H9 (cell line): Measurements from ENCODE around the gene EVI2A. TPM values are rescaled to one million over a fixed set of nuclear protein-coding genes. Genes with fewer than 3 reads are reported as not detected.

Source experiments
- DNase-seq: peaks from one replicate; pipeline ENCODE4 v3.0.0-alpha.2; 2017
- H2AFZ ChIP-seq: one replicate; pipeline ENCODE4 v1.6.1; 2013; ENCODE audit warnings: mild to moderate bottlenecking, low read length, control low read depth, moderate library complexity
- H2AK5ac ChIP-seq: 2 replicates; pipeline ENCODE4 v1.6.1; 2013; ENCODE audit warnings: low read length, control low read depth, mixed read lengths; ENCODE audit not compliant: insufficient read length
- H2BK120ac ChIP-seq: one replicate; pipeline ENCODE4 v1.6.1; 2013; ENCODE audit warnings: low read depth, mild to moderate bottlenecking, low read length, control low read depth, inconsistent platforms; ENCODE audit not compliant: poor library complexity, severe bottlenecking
- H2BK12ac ChIP-seq: 2 replicates; pipeline ENCODE4 v1.6.1; 2013; ENCODE audit warnings: low read length, control low read depth, mixed read lengths, low read depth; ENCODE audit not compliant: insufficient read length
- H2BK15ac ChIP-seq: 2 replicates; pipeline ENCODE4 v1.6.1; 2013; ENCODE audit warnings: low read depth, low read length, control low read depth
- H2BK20ac ChIP-seq: one replicate; pipeline ENCODE4 v1.6.1; 2013; ENCODE audit warnings: low read depth, mild to moderate bottlenecking, low read length, control low read depth, inconsistent platforms; ENCODE audit not compliant: poor library complexity, severe bottlenecking
- H2BK5ac ChIP-seq: 2 replicates; pipeline ENCODE4 v1.6.1; 2013; ENCODE audit warnings: low read length, control low read depth, mixed read lengths; ENCODE audit not compliant: insufficient read length
- H3K14ac ChIP-seq: 2 replicates; pipeline ENCODE4 v1.6.1; 2013; ENCODE audit warnings: low read length, control low read depth; ENCODE audit not compliant: insufficient read depth
- H3K18ac ChIP-seq: 2 replicates; pipeline ENCODE4 v1.6.1; 2013; ENCODE audit warnings: low read depth, mild to moderate bottlenecking, mixed read lengths, low read length, control low read depth; ENCODE audit not compliant: insufficient read length
- H3K23ac ChIP-seq: 2 replicates; pipeline ENCODE4 v1.6.1; 2013; ENCODE audit warnings: low read length, control low read depth, mixed read lengths, low read depth; ENCODE audit not compliant: insufficient read length
- H3K23me2 ChIP-seq: 2 replicates; pipeline ENCODE4 v1.6.1; 2013; ENCODE audit warnings: low read depth, mild to moderate bottlenecking, mixed read lengths, low read length, control low read depth; ENCODE audit not compliant: insufficient read length, poor library complexity, severe bottlenecking
- H3K27ac ChIP-seq: 2 replicates; pipeline ENCODE4 v1.5.1; 2013; ENCODE audit warnings: low read length, control low read depth, mixed read lengths, low read depth; ENCODE audit not compliant: insufficient read length
- H3K27me3 ChIP-seq: 2 replicates; pipeline ENCODE4 v1.6.1; 2013; ENCODE audit warnings: low read length, control low read depth, inconsistent platforms; ENCODE audit not compliant: insufficient read depth
- H3K4ac ChIP-seq: 2 replicates; pipeline ENCODE4 v1.6.1; 2013; ENCODE audit warnings: low read depth, mild to moderate bottlenecking, control low read depth, inconsistent platforms, low read length, moderate library complexity
- H3K4me1 ChIP-seq: 2 replicates; pipeline ENCODE4 v1.6.1; 2013; ENCODE audit warnings: low read length, control low read depth, inconsistent platforms; ENCODE audit not compliant: insufficient read depth
- H3K4me2 ChIP-seq: 2 replicates; pipeline ENCODE4 v1.6.1; 2013; ENCODE audit warnings: low read length, control low read depth, mixed read lengths; ENCODE audit not compliant: insufficient read length, insufficient read depth
- H3K56ac ChIP-seq: 2 replicates; pipeline ENCODE4 v1.6.1; 2013; ENCODE audit warnings: low read depth, mild to moderate bottlenecking, mixed read lengths, low read length, control low read depth; ENCODE audit not compliant: insufficient read length
- H3K79me1 ChIP-seq: 2 replicates; pipeline ENCODE4 v1.6.1; 2013; ENCODE audit warnings: low read depth, mild to moderate bottlenecking, moderate library complexity, low read length, control low read depth, inconsistent platforms; ENCODE audit not compliant: insufficient read depth, poor library complexity, severe bottlenecking
- H3K79me2 ChIP-seq: 2 replicates; pipeline ENCODE4 v1.6.1; 2013; ENCODE audit warnings: low read length, control low read depth, inconsistent platforms; ENCODE audit not compliant: insufficient read depth
- H3K9ac ChIP-seq: 2 replicates; pipeline ENCODE4 v1.6.1; 2013; ENCODE audit warnings: low read length, control low read depth, mixed read lengths; ENCODE audit not compliant: insufficient read length; ENCODE audit errors: extremely low read depth
- H3K9me3 ChIP-seq: one replicate; pipeline ENCODE4 v1.6.1; 2013; ENCODE audit warnings: low read depth, low read length, inconsistent platforms; ENCODE audit not compliant: control insufficient read depth
- H3T11ph ChIP-seq: one replicate; pipeline ENCODE4 v1.6.1; 2013; ENCODE audit warnings: mild to moderate bottlenecking, low read length, control low read depth, inconsistent platforms
- H4K20me1 ChIP-seq: one replicate; pipeline ENCODE4 v1.6.1; 2013; ENCODE audit not compliant: control insufficient read depth, insufficient read length, insufficient read depth
- H4K5ac ChIP-seq: 2 replicates; pipeline ENCODE4 v1.6.1; 2013; ENCODE audit warnings: low read depth, mild to moderate bottlenecking, mixed read lengths, low read length, control low read depth; ENCODE audit not compliant: insufficient read length
- H4K8ac ChIP-seq: replicated peaks from 2 replicates; pipeline ENCODE4 v1.6.1; 2013; ENCODE audit warnings: low read length, control low read depth, mixed read lengths, low read depth; ENCODE audit not compliant: insufficient read length
- H4K91ac ChIP-seq: 2 replicates; pipeline ENCODE4 v1.6.1; 2013; ENCODE audit warnings: low read depth, mild to moderate bottlenecking, moderate library complexity, mixed read lengths, low read length, control low read depth; ENCODE audit not compliant: insufficient read length
- H3K27ac Mint-ChIP-seq, 3 experiments: 2 replicates in 2 of 3; 3 replicates in 1 of 3; pipeline ENCODE4 v1.8.0; 2020 to 2021; ENCODE audit warnings: mixed read lengths in 3 of 3, mild to moderate bottlenecking in 1 of 3, moderate library complexity in 1 of 3
- H3K27me3 Mint-ChIP-seq: 2 replicates; pipeline ENCODE4 v1.8.0; 2021; ENCODE audit warnings: low read depth, mild to moderate bottlenecking, moderate library complexity, mixed read lengths
- H3K36me3 Mint-ChIP-seq, 3 experiments: 2 replicates in 2 of 3; 3 replicates in 1 of 3; pipeline ENCODE4 v1.8.0; 2020 to 2021; ENCODE audit warnings: low read depth in 3 of 3, mixed read lengths in 3 of 3; ENCODE audit not compliant: insufficient read depth in 1 of 3
- H3K4me1 Mint-ChIP-seq, 2 experiments: 2 replicates each; pipeline ENCODE4 v1.8.0; 2020; ENCODE audit warnings: mixed read lengths in 2 of 2
- H3K4me3 Mint-ChIP-seq, 2 experiments: 2 replicates in 1 of 2; 3 replicates in 1 of 2; pipeline ENCODE4 v1.8.0; 2020 to 2021; ENCODE audit warnings: mild to moderate bottlenecking in 2 of 2, mixed read lengths in 2 of 2, moderate library complexity in 1 of 2
- H3K9me3 Mint-ChIP-seq, 2 experiments: 2 replicates in 1 of 2; 3 replicates in 1 of 2; pipeline ENCODE4 v1.8.0; 2020; ENCODE audit warnings: mild to moderate bottlenecking in 2 of 2, mixed read lengths in 2 of 2, moderate library complexity in 1 of 2
- CTCF ChIP-seq: fragments of 200-600 bp; sonication (generic); conservative IDR thresholded peaks from 3 replicates; pipeline ENCODE4 v1.8.0; 2021; ENCODE audit warnings: antibody characterized with exemption, mild to moderate bottlenecking
- WGBS: extraction: QIAGEN DNeasy Blood & Tissue Kit; methylation state at CpG from one replicate; pipeline ENCODE4 v1.1.7; 2013; ENCODE audit warnings: missing lambda C conversion rate, low lambda C conversion rate, mixed read lengths; ENCODE audit not compliant: insufficient read length; ENCODE audit errors: extremely low coverage; 5-methylcytosine and 5-hydroxymethylcytosine counted together
- total RNA-seq: library from RNA; stranded (reverse); gene quantifications from 2 replicates; pipeline ENCODE4 v1.2.1, GENCODE V29; 2021

The EVI2A gene
- total RNA-seq, 1 experiment from 2014 or later = not detected

- H2BK15ac ChIP-seq = no peak overlapping the region
- H3K79me1 ChIP-seq = no peaks in the 10 kb centered on the region
- H2AFZ ChIP-seq = no peak overlapping the region
- H3K18ac ChIP-seq = no peak overlapping the region
- no peak overlapping the region for H3K27ac ChIP-seq
- no peaks in the 10 kb centered on the region for H3K79me2 ChIP-seq
- Mint-ChIP-seq H3K36me3 (no peaks in the 10 kb centered on the region), H3K27me3 (no peaks in the 10 kb centered on the region), H3K9me3 (no peaks in the 10 kb centered on the region), H3K4me3 (no peak overlapping the region), H3K27ac (peak overlapping the region; percentile 7 to 13 (median 12); a peak in 2 of 7 replicates), H3K4me1 (peaks cover 3 to 9% of the 10 kb centered on the region in 2 experiments)
- no peak overlapping the region for H3K23ac ChIP-seq
- H3K14ac ChIP-seq = no peak overlapping the region
- DNase-seq = no peak
- H4K20me1 ChIP-seq = no peaks in the 10 kb centered on the region
- no peak overlapping the region for H4K5ac ChIP-seq
- no peak overlapping the region for H3K4ac ChIP-seq
- H2BK20ac ChIP-seq = no peak overlapping the region
- no peak overlapping the region for H4K8ac ChIP-seq
- H3K27me3 ChIP-seq = no peaks in the 10 kb centered on the region
- H3K9me3 ChIP-seq = no peaks in the 10 kb centered on the region
- H3K9ac ChIP-seq = no peak overlapping the region
- no peak overlapping the region for H3T11ph ChIP-seq
- H4K91ac ChIP-seq = no peak overlapping the region
- H3K4me2 ChIP-seq = no peak overlapping the region
- H2BK5ac ChIP-seq = no peak overlapping the region
- no peak overlapping the region for H2AK5ac ChIP-seq
- TF ChIP-seq CTCF = no peak
- H3K56ac ChIP-seq = no peak overlapping the region
- H3K23me2 ChIP-seq = no peaks in the 10 kb centered on the region
- no peaks in the 10 kb centered on the region for H3K4me1 ChIP-seq
- H2BK120ac ChIP-seq = no peak overlapping the region
- no peak overlapping the region for H2BK12ac ChIP-seq
- WGBS = no CpG with 5 or more reads among the region's 2 CpGs
Measured at GRCh38 chr17:31310260-31310659, 11.2 kb downstream of the EVI2A start.
